ENCODE results near the gene PDE7B. TPM values are rescaled to one million over a fixed set of nuclear protein-coding genes. Genes with fewer than 3 reads are reported as not detected.

Gene PDE7B
- total RNA-seq, 2 experiments from 2014 or later: 0.29 to 0.34 TPM

DNA sequence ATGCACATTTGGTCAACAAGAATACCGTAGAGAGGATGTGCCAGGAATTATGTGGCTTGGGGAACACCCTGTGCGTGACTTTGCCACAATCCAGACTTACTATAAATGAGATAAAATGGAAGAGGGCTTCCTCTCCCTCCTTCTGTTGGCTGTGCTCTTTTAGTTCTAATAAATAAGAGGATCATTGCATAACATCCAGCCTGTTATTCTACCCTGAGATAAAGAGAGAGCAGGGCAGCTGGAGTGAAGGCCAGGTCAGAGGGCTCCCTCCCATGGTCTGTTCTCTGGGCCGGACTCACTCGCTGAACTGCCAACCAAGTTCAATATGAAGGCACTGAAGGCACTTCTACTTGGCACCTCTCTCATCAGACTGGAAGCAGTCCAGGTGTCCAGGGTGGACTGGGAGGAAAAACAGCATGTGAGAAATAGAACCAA is 306.9 kb downstream of the PDE7B start:
- Mint-ChIP-seq H3K4me1 (ENCODE audit: low read depth) (no peaks in the 10 kb centered on the region), H3K9me3 (ENCODE audit: insufficient read depth) (no peaks in the 10 kb centered on the region), H3K27ac (no peak overlapping the region), H3K4me3 (no peak overlapping the region), H3K27me3 (ENCODE audit: low read depth) (no peaks in the 10 kb centered on the region), H3K36me3 (ENCODE audit: low read depth) (no peaks in the 10 kb centered on the region)
- no peak for DNase-seq
- ChIA-PET CTCF (interaction anchor here (1.2 kb wide), 1 partner anchor 43 kb away, joined by 3 read pairs; no protein-coding TSS in a partner anchor), POLR2A (no interaction called here)
- no peak for ATAC-seq

DNA sequence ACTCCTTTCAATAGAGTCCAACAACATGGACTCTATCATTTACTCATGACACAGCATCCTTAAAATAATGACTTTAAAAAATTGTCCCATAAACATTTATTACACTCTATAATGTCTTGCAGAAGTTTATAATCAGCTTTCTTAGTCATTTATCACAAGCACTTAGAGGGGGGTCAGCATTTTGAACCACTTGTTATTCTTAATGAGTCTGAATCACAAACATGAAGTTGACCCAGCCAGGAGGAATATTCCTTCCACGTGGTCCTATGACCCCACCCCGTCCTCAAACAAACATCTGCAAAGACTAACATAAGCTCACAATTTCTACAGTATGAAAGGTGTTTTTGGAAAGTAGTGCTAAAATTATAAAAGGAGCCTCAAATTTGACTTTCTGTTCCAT is 307.5 kb downstream of the PDE7B start:
- ATAC-seq (no peak), DNase-seq (no peak)
- no peaks in the 10 kb centered on the region for H3K4me1 Mint-ChIP-seq (ENCODE audit: low read depth)
- H3K27me3 Mint-ChIP-seq (ENCODE audit: low read depth): no peaks in the 10 kb centered on the region
- H3K36me3 Mint-ChIP-seq (ENCODE audit: low read depth): no peaks in the 10 kb centered on the region
- no peak overlapping the region for H3K4me3 Mint-ChIP-seq
- ChIA-PET CTCF (interaction anchor here (0.8 kb wide), 1 partner anchor 74 kb away, joined by 3 read pairs; no protein-coding TSS in a partner anchor), POLR2A (no interaction called here)
- no peaks in the 10 kb centered on the region for H3K9me3 Mint-ChIP-seq (ENCODE audit: insufficient read depth)
- H3K27ac Mint-ChIP-seq: no peak overlapping the region

- ATAC-seq (no peak), DNase-seq (no peak)
- Mint-ChIP-seq H3K9me3 (ENCODE audit: insufficient read depth) (no peaks in the 10 kb centered on the region), H3K27ac (no peak overlapping the region), H3K27me3 (ENCODE audit: low read depth) (no peaks in the 10 kb centered on the region), H3K4me1 (ENCODE audit: low read depth) (no peaks in the 10 kb centered on the region), H3K4me3 (no peak overlapping the region), H3K36me3 (ENCODE audit: low read depth) (no peaks in the 10 kb centered on the region)
- CTCF ChIA-PET: no interaction called here
- POLR2A ChIA-PET: no interaction called here
These were observed 308.7 kb downstream of the PDE7B start for GRCh38 chr6:136160250-136160649.

DNA sequence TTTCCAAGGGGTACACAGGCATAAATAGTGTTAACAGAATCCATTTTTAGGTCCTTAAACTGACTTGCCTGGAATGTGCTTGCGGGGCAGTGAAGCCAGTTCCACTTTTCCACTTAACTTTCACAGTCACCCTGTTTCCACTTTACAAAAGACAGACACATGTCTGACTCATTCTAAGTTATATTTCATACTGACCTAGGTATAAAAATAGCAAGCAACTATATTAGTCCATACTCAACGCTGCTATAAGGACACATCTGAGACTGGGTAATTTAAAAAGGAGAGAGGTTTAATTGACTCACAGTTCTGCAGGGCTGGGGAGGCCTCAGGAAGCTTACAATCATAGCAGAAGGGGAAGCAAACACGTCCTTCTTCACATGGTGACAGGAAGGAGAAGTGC is 310.4 kb downstream of the PDE7B start:
- no peak overlapping the region for H3K27ac Mint-ChIP-seq
- POLR2A ChIA-PET: no interaction called here
- CTCF ChIA-PET: no interaction called here
- no peaks in the 10 kb centered on the region for H3K36me3 Mint-ChIP-seq (ENCODE audit: low read depth)
- no peaks in the 10 kb centered on the region for H3K27me3 Mint-ChIP-seq (ENCODE audit: low read depth)
- ATAC-seq (no peak), DNase-seq (no peak)
- H3K4me1 Mint-ChIP-seq (ENCODE audit: low read depth): no peaks in the 10 kb centered on the region
- H3K4me3 Mint-ChIP-seq: no peak overlapping the region
- H3K9me3 Mint-ChIP-seq (ENCODE audit: insufficient read depth): no peaks in the 10 kb centered on the region

- Mint-ChIP-seq H3K4me3 (no peak overlapping the region), H3K9me3 (ENCODE audit: insufficient read depth) (no peaks in the 10 kb centered on the region), H3K36me3 (ENCODE audit: low read depth) (no peaks in the 10 kb centered on the region), H3K4me1 (ENCODE audit: low read depth) (no peaks in the 10 kb centered on the region), H3K27ac (no peak overlapping the region), H3K27me3 (ENCODE audit: low read depth) (no peaks in the 10 kb centered on the region)
- ATAC-seq: no peak
- ChIA-PET POLR2A (no interaction called here), CTCF (no interaction called here)
- no peak for DNase-seq
These were observed 311.8 kb downstream of the PDE7B start for GRCh38 chr6:136163260-136163659.

GRCh38 chr6:136166815-136167214 is 315.3 kb downstream of the PDE7B start:
- no peak for DNase-seq
- H3K9me3 Mint-ChIP-seq (ENCODE audit: insufficient read depth): no peaks in the 10 kb centered on the region
- H3K27me3 Mint-ChIP-seq (ENCODE audit: low read depth): no peaks in the 10 kb centered on the region
- POLR2A ChIA-PET: no interaction called here
- no peak overlapping the region for H3K27ac Mint-ChIP-seq
- no peaks in the 10 kb centered on the region for H3K4me1 Mint-ChIP-seq (ENCODE audit: low read depth)
- ATAC-seq: no peak
- H3K4me3 Mint-ChIP-seq: no peak overlapping the region
- H3K36me3 Mint-ChIP-seq (ENCODE audit: low read depth): no peaks in the 10 kb centered on the region
- CTCF ChIA-PET: no interaction called here

GRCh38 chr6:136169394-136170148 is 318.1 kb downstream of the PDE7B start:
- Mint-ChIP-seq H3K4me3 (no peak overlapping the region), H3K27ac (no peak overlapping the region), H3K9me3 (ENCODE audit: insufficient read depth) (no peaks in the 10 kb centered on the region), H3K36me3 (ENCODE audit: low read depth) (no peaks in the 10 kb centered on the region), H3K27me3 (ENCODE audit: low read depth) (no peaks in the 10 kb centered on the region), H3K4me1 (ENCODE audit: low read depth) (no peaks in the 10 kb centered on the region)
- ATAC-seq (no peak), DNase-seq (no peak)
- POLR2A ChIA-PET: no interaction called here
- CTCF ChIA-PET: no interaction called here

- Mint-ChIP-seq H3K4me3 (no peak overlapping the region), H3K4me1 (ENCODE audit: low read depth) (no peaks in the 10 kb centered on the region), H3K27me3 (ENCODE audit: low read depth) (no peaks in the 10 kb centered on the region), H3K9me3 (ENCODE audit: insufficient read depth) (no peaks in the 10 kb centered on the region), H3K27ac (no peak overlapping the region), H3K36me3 (ENCODE audit: low read depth) (no peaks in the 10 kb centered on the region)
- DNase-seq (no peak), ATAC-seq (no peak)
- ChIA-PET POLR2A (no interaction called here), CTCF (no interaction called here)
These were observed 319.7 kb downstream of the PDE7B start for GRCh38 chr6:136171231-136171630.

- ATAC-seq (no peak), DNase-seq (no peak)
- no peak overlapping the region for H3K27ac Mint-ChIP-seq
- ChIA-PET POLR2A (no interaction called here), CTCF (interaction anchor here (0.6 to 0.9 kb wide), 2 partner anchors 53 to 317 kb away, joined by 3 read pairs; no protein-coding TSS in a partner anchor)
- no peaks in the 10 kb centered on the region for H3K9me3 Mint-ChIP-seq (ENCODE audit: insufficient read depth)
- no peaks in the 10 kb centered on the region for H3K4me1 Mint-ChIP-seq (ENCODE audit: low read depth)
- no peaks in the 10 kb centered on the region for H3K36me3 Mint-ChIP-seq (ENCODE audit: low read depth)
- no peak overlapping the region for H3K4me3 Mint-ChIP-seq
- H3K27me3 Mint-ChIP-seq (ENCODE audit: low read depth): no peaks in the 10 kb centered on the region
These were observed 322.3 kb downstream of the PDE7B start for GRCh38 chr6:136173519-136174507.

GRCh38 chr6:136174510-136174909 is 323.0 kb downstream of the PDE7B start:
- Mint-ChIP-seq H3K9me3 (ENCODE audit: insufficient read depth) (no peaks in the 10 kb centered on the region), H3K4me3 (no peak overlapping the region), H3K36me3 (ENCODE audit: low read depth) (no peaks in the 10 kb centered on the region), H3K4me1 (ENCODE audit: low read depth) (no peaks in the 10 kb centered on the region), H3K27ac (no peak overlapping the region), H3K27me3 (ENCODE audit: low read depth) (no peaks in the 10 kb centered on the region)
- CTCF ChIA-PET: interaction anchor here (0.6 to 0.9 kb wide), 2 partner anchors 52 to 317 kb away, joined by 3 read pairs; no protein-coding TSS in a partner anchor
- ATAC-seq (no peak), DNase-seq (no peak)
- POLR2A ChIA-PET: no interaction called here

DNA sequence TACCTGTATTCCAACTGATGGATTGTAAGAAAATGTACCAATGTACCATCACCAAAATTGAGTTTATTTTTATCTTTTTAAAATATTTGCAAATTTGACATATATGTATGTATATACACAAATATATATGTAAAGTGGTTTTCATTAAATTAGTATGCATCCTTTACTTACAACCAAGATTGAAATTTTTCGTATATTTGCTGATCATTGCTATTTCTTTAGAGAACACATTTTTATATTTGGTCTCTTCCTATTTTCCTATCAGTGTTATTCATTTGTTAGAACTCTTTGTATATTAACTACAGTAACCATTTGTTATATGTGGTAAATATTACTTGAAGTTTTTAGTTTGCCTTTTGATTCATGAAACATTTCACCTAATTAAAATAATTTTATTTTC is 324.4 kb downstream of the PDE7B start:
- POLR2A ChIA-PET: no interaction called here

GRCh38 chr6:136178749-136179148 is 327.2 kb downstream of the PDE7B start:
- H3K27ac Mint-ChIP-seq: no peak overlapping the region
- H3K27me3 Mint-ChIP-seq (ENCODE audit: low read depth): no peaks in the 10 kb centered on the region
- ChIA-PET POLR2A (no interaction called here), CTCF (interaction anchor here (1.0 kb wide), 1 partner anchor 673 kb away, joined by 3 read pairs; no protein-coding TSS in a partner anchor)
- H3K4me1 Mint-ChIP-seq (ENCODE audit: low read depth): no peaks in the 10 kb centered on the region
- no peaks in the 10 kb centered on the region for H3K36me3 Mint-ChIP-seq (ENCODE audit: low read depth)
- no peak overlapping the region for H3K4me3 Mint-ChIP-seq
- no peaks in the 10 kb centered on the region for H3K9me3 Mint-ChIP-seq (ENCODE audit: insufficient read depth)
- ATAC-seq (no peak), DNase-seq (no peak)

More for the DNA sequence above, 324.4 kb downstream of the PDE7B start:
- no peak for DNase-seq
- H3K4me1 Mint-ChIP-seq (ENCODE audit: low read depth): no peaks in the 10 kb centered on the region
- no peak for ATAC-seq
- H3K27ac Mint-ChIP-seq: no peak overlapping the region
- H3K4me3 Mint-ChIP-seq: no peak overlapping the region
- CTCF ChIA-PET: no interaction called here
- H3K9me3 Mint-ChIP-seq (ENCODE audit: insufficient read depth): no peaks in the 10 kb centered on the region
- H3K27me3 Mint-ChIP-seq (ENCODE audit: low read depth): no peaks in the 10 kb centered on the region
- no peaks in the 10 kb centered on the region for H3K36me3 Mint-ChIP-seq (ENCODE audit: low read depth)

All from activated CD8-positive, alpha-beta T cell treated with anti-CD3 and anti-CD28 coated beads, Interleukin-2, amount 10 ng/mL, durations not matched to agents 7 days and 5 days (primary cell).